Neural cell (in vitro differentiated cells): ENCODE results near the gene POLR1D. TPM values are rescaled to one million over a fixed set of nuclear protein-coding genes. Genes with fewer than 3 reads are reported as not detected.

Experiments used
- H2AFZ ChIP-seq: fragments of 200-600, 300-800 bp; sonication (generic), shearing (Covaris generic); 2 replicates; pipeline ENCODE4 v1.6.0; 2014; ENCODE audit warnings: low read depth, mild to moderate bottlenecking, antibody characterized with exemption, low read length, moderate library complexity
- H3F3A ChIP-seq: fragments of 200-600 bp; shearing (Covaris generic); 2 replicates; pipeline ENCODE4 v1.6.1; 2016; ENCODE audit warnings: mild to moderate bottlenecking, moderate library complexity, mixed read lengths, antibody characterized with exemption, low read length; ENCODE audit not compliant: insufficient read depth, poor library complexity, severe bottlenecking
- H3K27ac ChIP-seq: fragments of 200-600, 300-800 bp; sonication (generic), shearing (Covaris generic); 2 replicates; pipeline ENCODE4 v1.5.1; 2014; ENCODE audit warnings: mild to moderate bottlenecking, low read length, moderate library complexity
- H3K27me3 ChIP-seq: fragments of 300-800, 200-600 bp; sonication (generic), shearing (Covaris generic); 2 replicates; pipeline ENCODE4 v1.6.0; 2014; ENCODE audit warnings: mild to moderate bottlenecking, low read depth, low read length, moderate library complexity; ENCODE audit not compliant: insufficient read depth
- H3K36me3 ChIP-seq: fragments of 300-800, 200-600 bp; sonication (generic), shearing (Covaris generic); 2 replicates; pipeline ENCODE4 v1.5.1; 2014; ENCODE audit warnings: mild to moderate bottlenecking, antibody characterized with exemption, low read length, moderate library complexity; ENCODE audit not compliant: insufficient read depth
- H3K4me2 ChIP-seq: fragments of 300-800, 200-600 bp; sonication (generic), shearing (Covaris generic); 2 replicates; pipeline ENCODE4 v1.6.0; 2014; ENCODE audit warnings: mild to moderate bottlenecking, low read length
- H3K4me3 ChIP-seq: fragments of 300-800, 200-600 bp; sonication (generic), shearing (Covaris generic); 2 replicates; pipeline ENCODE4 v1.5.1; 2014; ENCODE audit warnings: mild to moderate bottlenecking, low read length, moderate library complexity
- H3K79me2 ChIP-seq: fragments of 200-600 bp; shearing (Covaris generic); replicated peaks from 2 replicates; pipeline ENCODE4 v1.6.0; 2014; ENCODE audit warnings: mild to moderate bottlenecking, low read length, moderate library complexity; ENCODE audit not compliant: insufficient read depth
- H3K9ac ChIP-seq: fragments of 300-800, 200-600 bp; sonication (generic), shearing (Covaris generic); 2 replicates; pipeline ENCODE4 v1.6.1; 2016; ENCODE audit warnings: mild to moderate bottlenecking, low read length, mixed read lengths
- H3K9me2 ChIP-seq: fragments of 200-600 bp; shearing (Covaris generic); 2 replicates; pipeline ENCODE4 v1.6.1; 2016; ENCODE audit warnings: mild to moderate bottlenecking, low read length, mixed read lengths; ENCODE audit not compliant: insufficient read depth
- H3K9me3 ChIP-seq: fragments of 200-600, 300-800 bp; sonication (generic), shearing (Covaris generic); 2 replicates; pipeline ENCODE4 v1.6.1; 2016; ENCODE audit warnings: mild to moderate bottlenecking, mixed run types, low read length, moderate library complexity, mixed read lengths
- H4K20me1 ChIP-seq: fragments of 200-600 bp; shearing (Covaris generic); 2 replicates; pipeline ENCODE4 v1.6.1; 2016; ENCODE audit warnings: mild to moderate bottlenecking, mixed run types; ENCODE audit not compliant: insufficient read depth
- CTCF ChIP-seq: fragments of 450-650 bp; IDR thresholded peaks from 2 replicates; pipeline ENCODE4 v1.5.1; 2014; ENCODE audit warnings: antibody characterized with exemption, mild to moderate bottlenecking, moderate library complexity; ENCODE audit not compliant: poor library complexity, severe bottlenecking
- EP300 ChIP-seq: fragments of 450-650 bp; conservative IDR thresholded peaks from 2 replicates; pipeline ENCODE4 v1.6.1; 2014; ENCODE audit warnings: antibody characterized with exemption, mild to moderate bottlenecking, moderate library complexity; ENCODE audit not compliant: poor library complexity, severe bottlenecking
- EZH2 ChIP-seq: fragments of 200-600, 300-800 bp; shearing (Covaris generic), sonication (generic); IDR thresholded peaks from 2 replicates; pipeline ENCODE4 v1.6.1; 2014; ENCODE audit warnings: antibody characterized with exemption, low read length, borderline replicate concordance, mild to moderate bottlenecking; ENCODE audit not compliant: insufficient read depth, poor library complexity, severe bottlenecking
- MXI1 ChIP-seq: fragments of 450-650 bp; conservative IDR thresholded peaks from 2 replicates; pipeline ENCODE4 v1.6.1; 2014; ENCODE audit warnings: antibody characterized with exemption, mild to moderate bottlenecking; ENCODE audit not compliant: poor library complexity, severe bottlenecking
- POLR2AphosphoS5 ChIP-seq: IDR thresholded peaks from 2 replicates; pipeline ENCODE4 v1.6.1; 2012
- RAD21 ChIP-seq: fragments of 450-650 bp; conservative IDR thresholded peaks from 2 replicates; pipeline ENCODE4 v1.6.1; 2014; ENCODE audit warnings: antibody characterized with exemption, mild to moderate bottlenecking, moderate library complexity
- REST ChIP-seq: IDR thresholded peaks from 2 replicates; pipeline ENCODE4 v1.6.1; 2012; ENCODE audit warnings: borderline replicate concordance
- SMC3 ChIP-seq: fragments of 450-650 bp; conservative IDR thresholded peaks from 2 replicates; pipeline ENCODE4 v1.6.1; 2014; ENCODE audit warnings: antibody characterized with exemption, mild to moderate bottlenecking, moderate library complexity; ENCODE audit not compliant: poor library complexity
- TAF1 ChIP-seq: IDR thresholded peaks from 2 replicates; pipeline ENCODE4 v1.6.1; 2012; ENCODE audit warnings: low read depth
- polyA plus RNA-seq: library from polyadenylated mRNA; depleted of rRNA; stranded (reverse); fragments of >200 nt; gene quantifications from 2 replicates; pipeline ENCODE4 v1.2.3, GENCODE V29; 2014

POLR1D gene
- polyA plus RNA-seq, 1 donor from 2014 or later = 179 TPM

GRCh38 chr13:27583645-27584044 lies 38.0 kb upstream of the POLR1D start:
- Histone ChIP-seq H2AFZ (no peak overlapping the region), H3K36me3 (no peaks in the 10 kb centered on the region)

GRCh38 chr13:27587095-27587746 lies 34.5 kb upstream of the POLR1D start:
- no peaks in the 10 kb centered on the region for H3K27me3 ChIP-seq
- H3K9ac ChIP-seq = no peak overlapping the region
- no peaks in the 10 kb centered on the region for H3K9me2 ChIP-seq
- H4K20me1 ChIP-seq = no peaks in the 10 kb centered on the region
- no peak overlapping the region for H2AFZ ChIP-seq
- H3F3A ChIP-seq = no peaks in the 10 kb centered on the region
- no peak overlapping the region for H3K4me3 ChIP-seq
- no peaks in the 10 kb centered on the region for H3K9me3 ChIP-seq
- H3K27ac ChIP-seq = no peak overlapping the region
- no peaks in the 10 kb centered on the region for H3K79me2 ChIP-seq
- H3K36me3 ChIP-seq = no peaks in the 10 kb centered on the region
- H3K4me2 ChIP-seq = no peak overlapping the region
- TF ChIP-seq REST (no peak), EZH2 (no peak), CTCF (no peak), POLR2AphosphoS5 (no peak), RAD21 (no peak)

More at GRCh38 chr13:27583645-27584044, 38.0 kb upstream of the POLR1D start:
- H3K79me2 ChIP-seq = no peaks in the 10 kb centered on the region
- no peak for TF ChIP-seq MXI1
- TF ChIP-seq POLR2AphosphoS5 = no peak
- no peak for TF ChIP-seq TAF1
- TF ChIP-seq EZH2 = no peak
- no peak for TF ChIP-seq RAD21
- no peak for TF ChIP-seq EP300
- TF ChIP-seq REST = no peak
- TF ChIP-seq CTCF = no peak
- no peak for TF ChIP-seq SMC3
- H3K27me3 ChIP-seq = no peaks in the 10 kb centered on the region
- no peak overlapping the region for H3K4me3 ChIP-seq
- H3F3A ChIP-seq = no peaks in the 10 kb centered on the region
- no peaks in the 10 kb centered on the region for H3K9me3 ChIP-seq
- no peak overlapping the region for H3K4me2 ChIP-seq
- H3K9ac ChIP-seq = no peak overlapping the region
- H3K27ac ChIP-seq = no peak overlapping the region
- no peaks in the 10 kb centered on the region for H3K9me2 ChIP-seq
- no peaks in the 10 kb centered on the region for H4K20me1 ChIP-seq
